ENCODE data around the gene ADAMTS13.
"Not testable (repeated sequence)": the region's sequence is repeated elsewhere in the genome, so short reads cannot be mapped to it uniquely, and the experiment has no call there.

ADAMTS13 gene

GRCh38 chr9:133427658-133428348 is 5.6 kb downstream of the ADAMTS13 start:
- DNase-seq: no peak

- DNase-seq: no peak
These were observed 6.5 kb downstream of the ADAMTS13 start for GRCh38 chr9:133428617-133429101.

- no peak for DNase-seq
These were observed 7.0 kb downstream of the ADAMTS13 start for GRCh38 chr9:133429214-133429613.

- no peak for DNase-seq
These were observed 7.5 kb downstream of the ADAMTS13 start for GRCh38 chr9:133429641-133430161.

GRCh38 chr9:133430244-133430643 is 8.1 kb downstream of the ADAMTS13 start:
- DNase-seq: no peak

- no peak for DNase-seq
These were observed 11.2 kb downstream of the ADAMTS13 start for GRCh38 chr9:133433351-133433843.

- DNase-seq: no peak
These were observed 14.5 kb downstream of the ADAMTS13 start for GRCh38 chr9:133436681-133437080.

GRCh38 chr9:133437753-133438531 is 15.8 kb downstream of the ADAMTS13 start:
- no peak for DNase-seq

- no peak for DNase-seq
These were observed 17.2 kb downstream of the ADAMTS13 start for GRCh38 chr9:133439337-133439736.

GRCh38 chr9:133440874-133441273 is 18.7 kb downstream of the ADAMTS13 start:
- DNase-seq: no peak

- DNase-seq: no peak
These were observed 19.4 kb downstream of the ADAMTS13 start for GRCh38 chr9:133441571-133441970.

GRCh38 chr9:133443248-133443647 is 21.1 kb downstream of the ADAMTS13 start:
- no peak for DNase-seq

- no peak for DNase-seq
These were observed 21.8 kb downstream of the ADAMTS13 start for GRCh38 chr9:133443982-133444381.

GRCh38 chr9:133445293-133445969 is 23.3 kb downstream of the ADAMTS13 start:
- DNase-seq: no peak

- DNase-seq: no peak
These were observed 26.4 kb downstream of the ADAMTS13 start for GRCh38 chr9:133448487-133448972.

GRCh38 chr9:133449760-133450159 is 27.6 kb downstream of the ADAMTS13 start:
- DNase-seq: no peak

- DNase-seq: not testable (repeated sequence)
These were observed 29.7 kb downstream of the ADAMTS13 start for GRCh38 chr9:133451865-133452264.

- DNase-seq: no peak
These were observed 30.4 kb downstream of the ADAMTS13 start for GRCh38 chr9:133452562-133452961.

- DNase-seq: no peak
These were observed 31.5 kb downstream of the ADAMTS13 start for GRCh38 chr9:133453651-133454050.

- no peak for DNase-seq
These were observed 32.2 kb downstream of the ADAMTS13 start for GRCh38 chr9:133454325-133454724.

GRCh38 chr9:133454943-133455673 is 32.9 kb downstream of the ADAMTS13 start:
- DNase-seq: no peak

GRCh38 chr9:133455936-133456335 is 33.8 kb downstream of the ADAMTS13 start:
- no peak for DNase-seq

Measured in stimulated activated naive CD4-positive, alpha-beta T cell (primary cell).